Right lobe of liver (tissue), 4 donors: ENCODE measurements around the gene TRIP6.

Experiments
- CTCF ChIP-seq, 4 donors: fragments of 200-600 bp in 3 of 4; fragments of 450-650 bp in 1 of 4; IDR thresholded peaks; one replicate each; pipeline versions ENCODE4 v1.5.1 to v1.8.0; 2016 to 2022; ENCODE audit warnings: antibody characterized with exemption in 4 of 4, mild to moderate bottlenecking in 2 of 4
- POLR2A ChIP-seq: fragments of 450-650 bp; IDR thresholded peaks from one replicate; pipeline ENCODE4 v1.6.1; 2017; ENCODE audit warnings: antibody characterized with exemption, mild to moderate bottlenecking
- donor health status: DM: no; HTN: no; CAD: no.
- donor health status: DM: no; HTN: no; CAD: no.
- donor health status: DM: no; HTN: yes; CAD: no.

GRCh38 chr7:100887516-100888290 lies 20.5 kb downstream of the TRIP6 start:
- TF ChIP-seq CTCF (IDR thresholded peaks at IDR 0.05) (no peak), POLR2A (no peak)
